HAP-1 (cell line): ENCODE measurements around the gene SLIT3.
A peak's percentile ranks its signal among the peaks of the same experiment; 100 is the strongest.

ENCODE experiments used
- DNase-seq, 2 experiments: peaks; one replicate each; pipeline ENCODE4 v3.0.0-alpha.2; 2016 to 2020; ENCODE audit warnings: low spot score in 2 of 2
- H3K27me3 ChIP-seq: fragments of 250-450 bp; sonication (Bioruptor Pico); 2 replicates; pipeline ENCODE4 v1.5.1; 2020; ENCODE audit warnings: low read depth, mild to moderate bottlenecking, moderate library complexity
- H3K36me3 ChIP-seq: fragments of 250-450 bp; sonication (Bioruptor Pico); replicated peaks from 2 replicates; pipeline ENCODE4 v1.5.1; 2020; ENCODE audit warnings: mild to moderate bottlenecking
- H3K4me1 ChIP-seq: fragments of 250-450 bp; sonication (Bioruptor Pico); 2 replicates; pipeline ENCODE4 v1.5.1; 2020; ENCODE audit warnings: mild to moderate bottlenecking
- H3K4me3 ChIP-seq: fragments of 250-450 bp; sonication (Bioruptor Pico); 2 replicates; pipeline ENCODE4 v1.5.1; 2020; ENCODE audit warnings: mild to moderate bottlenecking, moderate library complexity
- H3K9me3 ChIP-seq: fragments of 250-450 bp; sonication (Bioruptor Pico); 2 replicates; pipeline ENCODE4 v1.5.1; 2020; ENCODE audit warnings: mild to moderate bottlenecking, moderate library complexity
- in situ Hi-C: fragments of 300-500 bp; cut with MboI; formaldehyde crosslinking; loops from 3 replicates; pipeline ENCODE4 v1.14.3; 2020; ENCODE audit warnings: low sequenced_read_pairs, inconsistent platforms, mixed read lengths

Gene SLIT3

DNA sequence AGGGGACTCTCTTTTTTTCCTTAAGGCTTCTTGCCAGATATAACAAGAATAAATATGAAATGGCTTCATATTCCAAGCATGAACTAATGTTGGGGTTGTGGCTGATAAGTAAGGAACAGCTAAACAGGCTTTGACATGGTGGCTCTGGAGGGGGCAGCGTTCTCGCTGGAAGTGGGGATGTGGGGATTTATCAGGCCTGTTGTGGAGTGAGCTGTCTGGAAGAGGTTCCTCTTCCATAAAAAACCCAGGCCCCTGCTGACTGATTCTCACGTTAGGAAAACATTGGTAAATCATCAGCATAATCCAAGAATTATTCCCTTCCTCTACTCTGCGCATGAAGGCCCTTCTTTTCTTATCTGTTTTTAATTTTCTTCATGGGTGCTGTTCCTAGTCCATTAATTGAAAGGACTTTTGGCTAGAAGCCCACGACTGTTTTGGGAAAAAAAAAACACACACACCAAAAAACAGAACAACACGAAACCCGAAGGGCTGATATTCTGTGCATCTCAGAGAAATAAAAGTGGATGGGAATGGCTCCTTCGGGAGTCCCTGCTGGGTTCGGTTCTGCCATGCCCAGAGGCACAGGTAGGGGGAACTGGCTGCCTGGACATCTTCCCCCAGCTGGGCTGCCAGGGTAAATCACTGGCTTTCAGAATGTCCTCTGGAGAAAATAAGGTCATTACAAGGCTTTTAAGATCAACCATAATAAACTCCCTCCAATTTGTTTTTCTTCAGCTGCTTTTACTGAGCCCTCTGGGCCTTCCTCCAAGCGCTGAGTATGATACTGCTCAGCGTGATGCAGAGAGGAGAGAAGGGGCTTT, 297.0 kb downstream of the SLIT3 start:
- in situ Hi-C loops: no loop called here
- Histone ChIP-seq H3K36me3 (no peaks in the 10 kb centered on the region), H3K27me3 (no peaks in the 10 kb centered on the region), H3K4me1 (peaks cover 40% of the 10 kb centered on the region), H3K9me3 (no peaks in the 10 kb centered on the region), H3K4me3 (no peak overlapping the region)
- peak in 1 of 2 experiments; percentile 42 for DNase-seq

DNA sequence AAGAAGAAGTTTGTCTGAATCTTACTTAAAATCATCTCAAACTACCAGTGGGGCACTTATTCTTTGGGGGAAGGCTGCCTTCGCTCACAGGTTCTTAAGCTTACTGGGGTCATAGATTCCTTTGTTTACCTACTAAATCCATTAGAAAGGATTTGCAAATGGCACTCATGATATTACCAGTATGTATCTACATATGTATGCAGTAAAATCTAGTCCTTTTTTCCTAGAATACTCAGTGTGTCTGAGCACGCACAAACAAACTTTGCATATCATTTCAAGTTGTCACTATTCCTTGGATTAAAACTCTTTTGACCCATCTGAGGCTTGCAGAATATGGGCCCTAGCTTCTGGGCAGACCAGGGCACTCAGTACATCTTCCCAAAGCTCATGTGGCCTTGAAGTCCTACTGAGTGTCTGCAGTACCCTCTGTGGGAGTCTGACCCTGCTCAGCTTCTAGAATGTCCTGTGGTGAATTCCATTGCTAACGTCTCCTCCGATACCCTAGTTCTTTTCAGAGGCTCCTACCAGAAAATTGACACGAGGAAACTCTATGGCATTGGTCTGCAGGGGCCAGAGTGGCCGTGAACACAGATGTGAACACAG, 297.9 kb downstream of the SLIT3 start:
- H3K4me3 ChIP-seq: no peak overlapping the region

DNA sequence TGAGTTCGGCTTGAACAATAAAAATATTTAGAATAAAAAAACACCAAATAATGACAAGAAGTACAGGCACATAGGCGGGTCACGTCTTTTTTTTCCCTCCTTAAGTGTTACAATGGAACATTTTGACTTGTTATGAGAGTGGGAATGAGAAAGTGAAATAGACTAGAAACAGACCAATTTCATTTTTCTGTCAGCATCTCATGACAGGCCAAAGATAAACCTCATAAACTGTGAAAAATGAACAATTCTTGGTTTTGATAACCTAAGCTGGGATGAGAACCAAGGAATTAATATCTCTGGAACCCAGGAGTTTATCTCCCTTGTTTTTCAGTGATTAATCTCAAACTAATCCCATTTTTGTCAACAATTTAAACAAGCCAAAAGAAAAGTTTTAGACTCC, 299.5 kb downstream of the SLIT3 start:
- H3K27me3 ChIP-seq: no peaks in the 10 kb centered on the region
- no peaks in the 10 kb centered on the region for H3K9me3 ChIP-seq
- DNase-seq: no peak
- in situ Hi-C loops: no loop called here
- H3K4me3 ChIP-seq: no peak overlapping the region
- H3K36me3 ChIP-seq: no peaks in the 10 kb centered on the region
- H3K4me1 ChIP-seq: peaks cover 40% of the 10 kb centered on the region

More for the DNA sequence above, 297.9 kb downstream of the SLIT3 start:
- H3K9me3 ChIP-seq: no peaks in the 10 kb centered on the region
- H3K27me3 ChIP-seq: no peaks in the 10 kb centered on the region
- peaks cover 40% of the 10 kb centered on the region for H3K4me1 ChIP-seq
- peak; percentile 58 to 96 for DNase-seq
- no peaks in the 10 kb centered on the region for H3K36me3 ChIP-seq
- in situ Hi-C loops: no loop called here

DNA sequence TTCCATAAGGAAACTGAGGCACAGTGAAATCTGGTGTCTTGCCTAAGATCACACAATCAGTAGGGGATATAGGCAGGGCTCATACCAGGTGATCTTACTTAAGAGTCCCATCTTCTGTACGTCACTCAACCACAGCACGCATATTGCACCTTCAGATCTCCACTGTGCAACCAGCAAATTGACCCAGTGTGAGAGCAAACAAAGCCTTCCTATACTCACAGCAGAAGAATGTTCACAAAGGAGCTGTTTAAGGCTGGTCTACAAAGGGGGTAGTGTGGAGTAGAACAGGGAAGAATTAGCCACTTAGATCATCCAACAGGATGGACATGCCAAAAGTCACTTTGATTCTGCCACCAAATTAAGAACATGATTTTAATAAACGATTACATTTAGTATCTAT, 305.9 kb downstream of the SLIT3 start:
- no peaks in the 10 kb centered on the region for H3K27me3 ChIP-seq
- H3K36me3 ChIP-seq: no peaks in the 10 kb centered on the region
- peaks cover 17% of the 10 kb centered on the region for H3K4me1 ChIP-seq
- in situ Hi-C loops: loop anchor here (25.0 kb wide), 1 partner anchor 542 kb away; no protein-coding TSS in a partner anchor
- no peak overlapping the region for H3K4me3 ChIP-seq
- no peaks in the 10 kb centered on the region for H3K9me3 ChIP-seq
- DNase-seq: no peak

DNA sequence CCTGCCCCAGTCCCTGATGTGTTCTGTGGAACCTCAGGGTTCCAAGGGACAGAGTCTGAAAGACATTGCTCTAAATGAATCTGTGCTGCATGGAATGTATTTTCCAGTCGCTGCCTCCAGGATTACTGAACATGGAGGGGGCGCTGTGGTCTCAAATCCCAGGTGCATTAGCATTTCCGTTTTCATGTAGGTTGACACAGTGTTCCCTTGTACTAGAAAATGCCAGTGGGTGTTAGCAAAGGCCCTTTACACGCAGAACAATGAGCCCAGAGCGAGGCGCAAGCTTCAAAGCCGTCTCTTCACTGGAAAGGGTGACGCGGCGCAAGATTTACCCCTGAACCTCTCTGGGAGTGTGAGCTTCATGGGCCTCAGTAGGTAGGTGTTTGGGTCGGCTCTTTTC, 308.3 kb downstream of the SLIT3 start:
- H3K4me3 ChIP-seq: no peak overlapping the region
- H3K4me1 ChIP-seq: peaks cover 12% of the 10 kb centered on the region
- H3K36me3 ChIP-seq: no peaks in the 10 kb centered on the region
- H3K27me3 ChIP-seq: no peaks in the 10 kb centered on the region
- in situ Hi-C loops: loop anchor here (25.0 kb wide), 1 partner anchor 545 kb away; no protein-coding TSS in a partner anchor
- peak; percentile 53 to 78 for DNase-seq
- H3K9me3 ChIP-seq: no peaks in the 10 kb centered on the region

DNA sequence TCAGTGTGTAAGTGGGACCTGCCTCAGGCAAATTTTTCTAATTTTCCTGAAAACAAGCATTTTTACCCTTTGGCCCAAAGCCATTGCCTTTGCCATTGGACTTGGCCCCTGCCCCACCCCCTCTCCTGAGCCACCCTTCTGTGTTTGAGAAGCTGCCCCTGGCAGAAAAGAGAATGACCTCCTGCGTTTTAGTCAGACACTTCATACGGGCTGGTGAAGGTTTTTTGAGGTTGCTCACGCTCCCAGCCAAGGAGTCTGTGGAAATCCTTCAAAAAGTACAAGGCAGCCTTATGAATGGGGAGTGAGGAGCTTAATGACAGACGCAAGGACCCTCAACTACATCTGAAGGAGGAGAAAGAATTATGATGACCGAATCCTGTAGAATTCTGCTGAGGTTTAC, 308.9 kb downstream of the SLIT3 start:
- in situ Hi-C loops: loop anchor here (25.0 kb wide), 1 partner anchor 545 kb away; no protein-coding TSS in a partner anchor
- Histone ChIP-seq H3K36me3 (no peaks in the 10 kb centered on the region), H3K4me1 (peaks cover 12% of the 10 kb centered on the region), H3K9me3 (no peaks in the 10 kb centered on the region), H3K4me3 (no peak overlapping the region), H3K27me3 (no peaks in the 10 kb centered on the region)
- DNase-seq: peak in 1 of 2 experiments; percentile 42

DNA sequence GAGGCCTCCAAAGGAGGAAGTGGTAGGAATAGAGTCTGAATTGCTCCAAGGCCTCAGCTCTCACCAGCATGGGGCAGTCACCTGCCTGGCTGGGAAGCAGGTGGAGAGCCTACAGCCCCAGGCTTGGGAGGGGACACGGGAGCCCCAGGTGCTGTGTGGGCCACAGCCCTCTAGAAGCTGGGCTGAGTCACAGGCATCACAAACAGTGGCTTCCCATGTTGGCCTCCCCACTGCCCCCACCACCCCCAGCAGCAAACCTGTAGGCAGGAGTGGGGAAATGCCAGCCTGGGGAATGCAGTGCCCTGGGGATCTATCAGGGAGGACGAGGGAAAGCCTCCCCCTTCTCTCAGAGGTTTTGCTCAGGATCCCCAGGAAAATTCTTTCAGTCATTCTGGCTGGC, 309.6 kb downstream of the SLIT3 start:
- Histone ChIP-seq H3K9me3 (no peaks in the 10 kb centered on the region), H3K27me3 (no peaks in the 10 kb centered on the region), H3K36me3 (no peaks in the 10 kb centered on the region), H3K4me1 (peaks cover 12% of the 10 kb centered on the region), H3K4me3 (no peak overlapping the region)
- DNase-seq: no peak
- in situ Hi-C loops: loop anchor here (25.0 kb wide), 1 partner anchor 546 kb away; no protein-coding TSS in a partner anchor

DNA sequence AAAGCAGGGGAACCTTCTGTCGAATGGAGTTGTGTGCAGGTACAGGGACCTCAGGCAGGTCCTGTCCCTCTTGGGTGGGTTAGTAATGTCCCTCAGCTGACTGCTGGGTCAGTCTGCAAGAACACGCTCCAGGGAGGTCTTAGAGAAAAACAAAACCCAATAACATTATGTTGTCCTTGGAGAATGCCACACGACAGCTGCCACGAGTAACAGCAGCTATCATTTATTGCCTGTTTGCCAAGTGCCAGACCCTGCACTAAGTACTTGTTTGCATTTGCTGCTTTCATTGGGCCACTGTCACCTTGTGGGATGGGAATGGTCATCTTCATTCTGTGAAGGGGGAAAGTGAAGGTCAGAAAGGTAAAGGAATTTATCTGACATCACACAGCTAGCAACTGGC, 310.3 kb downstream of the SLIT3 start:
- Histone ChIP-seq H3K4me3 (no peak overlapping the region), H3K9me3 (no peaks in the 10 kb centered on the region), H3K27me3 (no peaks in the 10 kb centered on the region), H3K36me3 (no peaks in the 10 kb centered on the region), H3K4me1 (peaks cover 12% of the 10 kb centered on the region)
- in situ Hi-C loops: loop anchor here (25.0 kb wide), 1 partner anchor 547 kb away; no protein-coding TSS in a partner anchor
- no peak for DNase-seq

DNA sequence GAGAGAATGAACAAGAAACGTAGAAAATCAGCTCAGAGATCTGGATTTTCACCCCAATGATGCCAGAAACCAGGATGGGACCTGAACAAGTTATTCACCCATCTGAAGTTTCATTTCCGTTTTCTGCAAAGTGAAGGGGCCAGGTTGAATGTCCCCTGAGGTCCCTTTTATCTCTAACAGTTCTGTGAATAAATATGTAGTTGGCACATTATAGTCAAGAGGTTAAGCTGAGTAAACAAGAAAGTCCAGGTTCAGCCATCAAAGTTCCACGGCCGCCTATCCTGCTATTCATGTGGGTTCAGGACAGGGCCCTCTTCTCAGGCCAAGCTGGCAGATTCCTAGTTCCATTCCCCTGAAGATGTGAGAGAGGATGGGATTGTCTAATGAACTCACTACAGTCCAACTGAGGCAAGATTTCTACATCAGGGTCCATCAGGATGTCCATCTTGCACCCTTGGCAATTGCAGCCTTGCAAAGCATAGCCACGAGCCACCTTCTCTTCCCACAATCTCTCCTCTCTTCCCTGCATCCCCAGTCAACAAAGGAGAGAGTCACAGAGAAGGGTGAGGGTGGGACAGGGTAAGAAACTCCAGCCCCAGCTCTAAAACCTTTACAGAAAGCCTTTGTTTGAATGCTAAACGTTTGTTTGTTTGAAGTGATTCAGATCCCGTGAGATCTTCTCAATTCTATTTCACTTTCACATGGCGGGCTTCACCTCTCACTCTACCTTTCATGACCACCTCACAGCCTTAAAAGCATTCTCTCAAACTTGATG, 311.0 kb downstream of the SLIT3 start:
- no peak overlapping the region for H3K4me3 ChIP-seq
- in situ Hi-C loops: loop anchor here (10.0 to 25.0 kb wide), 3 partner anchors 315 to 595 kb away; partner anchors contain the start of genes SLIT3 and SPDL1

DNA sequence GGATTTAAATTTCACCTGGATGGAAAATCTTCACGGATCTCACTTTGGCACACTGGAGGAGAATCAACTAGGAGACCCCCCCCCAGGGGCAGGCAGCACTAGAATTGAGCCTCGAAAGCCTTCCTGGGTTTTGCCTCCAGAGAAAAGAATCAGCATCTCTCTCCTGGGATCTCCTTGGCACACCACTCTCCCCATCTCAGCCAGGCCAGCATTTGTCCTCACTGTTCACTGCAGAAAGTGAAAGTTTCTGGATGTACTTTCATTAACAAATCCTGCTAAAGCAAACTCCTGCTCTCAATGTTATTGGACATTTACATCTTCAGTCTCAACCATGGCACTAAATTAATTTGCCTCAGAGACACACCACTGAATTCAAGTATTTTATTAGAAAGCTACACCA, 312.2 kb downstream of the SLIT3 start:
- in situ Hi-C loops: loop anchor here (10.0 to 25.0 kb wide), 3 partner anchors 316 to 596 kb away; partner anchors contain the start of genes SLIT3 and SPDL1
- Histone ChIP-seq H3K36me3 (no peaks in the 10 kb centered on the region), H3K4me1 (peaks cover 12% of the 10 kb centered on the region), H3K4me3 (no peak overlapping the region), H3K27me3 (no peaks in the 10 kb centered on the region), H3K9me3 (no peaks in the 10 kb centered on the region)
- no peak for DNase-seq

More for the DNA sequence above, 311.0 kb downstream of the SLIT3 start:
- H3K9me3 ChIP-seq: no peaks in the 10 kb centered on the region
- no peaks in the 10 kb centered on the region for H3K27me3 ChIP-seq
- peaks cover 12% of the 10 kb centered on the region for H3K4me1 ChIP-seq
- no peak for DNase-seq
- H3K36me3 ChIP-seq: no peaks in the 10 kb centered on the region

DNA sequence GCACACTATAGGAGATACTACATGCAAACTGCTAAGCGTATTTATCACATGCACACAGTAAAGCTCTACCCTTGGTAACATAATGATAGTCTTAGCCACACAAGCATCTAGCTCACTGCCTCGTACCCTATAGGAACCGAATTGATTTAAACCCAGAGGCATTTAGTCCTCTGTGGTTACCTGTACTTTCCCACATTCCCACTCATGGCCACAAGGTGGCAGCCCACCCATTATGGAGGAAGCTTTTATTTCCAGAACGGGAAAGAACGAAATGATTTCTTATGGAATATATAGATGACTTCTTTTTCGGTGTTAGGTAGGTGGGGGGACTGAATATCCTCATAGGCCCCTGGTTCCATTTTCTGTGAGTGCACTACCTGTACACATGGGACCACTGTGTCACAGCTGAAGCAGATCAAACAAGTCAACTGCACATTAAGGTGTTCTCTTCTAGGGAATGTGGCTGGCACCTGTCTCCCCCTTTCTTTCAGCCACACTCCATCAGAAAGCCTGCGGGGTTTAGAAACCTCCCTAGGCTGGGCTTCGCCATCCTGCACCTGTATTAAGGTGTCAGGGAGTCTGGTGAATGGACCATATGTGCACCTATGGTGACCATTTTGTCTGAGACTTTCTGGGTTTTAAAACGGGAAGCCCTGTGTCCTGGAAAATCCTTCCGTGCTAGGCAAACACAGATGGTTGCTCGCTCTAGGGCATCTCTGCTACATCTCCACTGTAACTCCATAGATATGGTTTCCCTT, 313.2 kb downstream of the SLIT3 start:
- no peak overlapping the region for H3K4me3 ChIP-seq
- in situ Hi-C loops: loop anchor here (10.0 to 25.0 kb wide), 3 partner anchors 317 to 597 kb away; partner anchors contain the start of genes SLIT3 and SPDL1
- peaks cover 9% of the 10 kb centered on the region for H3K4me1 ChIP-seq
- no peaks in the 10 kb centered on the region for H3K36me3 ChIP-seq
- peak; percentile 75 to 90 for DNase-seq
- H3K27me3 ChIP-seq: no peaks in the 10 kb centered on the region
- H3K9me3 ChIP-seq: no peaks in the 10 kb centered on the region

DNA sequence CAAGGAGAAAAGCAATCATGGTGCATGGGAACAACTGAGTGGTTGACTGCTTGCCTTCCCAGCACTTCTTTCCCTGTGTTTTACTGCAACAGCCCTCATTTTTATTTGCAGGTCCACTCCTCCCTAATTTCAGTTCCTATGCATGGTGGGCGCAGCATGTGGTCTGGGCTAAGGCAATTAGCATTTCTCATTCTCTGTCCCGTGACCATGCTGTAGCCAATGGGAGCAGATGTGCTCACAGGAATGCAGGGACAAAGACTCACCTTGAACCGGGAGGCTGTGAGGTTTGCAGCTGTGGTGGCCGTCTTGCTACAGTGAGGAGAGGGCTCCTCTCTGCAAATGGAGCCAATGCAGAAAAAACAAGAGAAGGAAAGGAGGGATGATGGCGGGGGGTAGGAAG, 315.5 kb downstream of the SLIT3 start:
- no peaks in the 10 kb centered on the region for H3K9me3 ChIP-seq
- no peaks in the 10 kb centered on the region; the same call in 1 of the 2 replicates for H3K4me1 ChIP-seq
- no peaks in the 10 kb centered on the region for H3K27me3 ChIP-seq
- H3K36me3 ChIP-seq: no peaks in the 10 kb centered on the region
- DNase-seq: no peak
- H3K4me3 ChIP-seq: no peak overlapping the region
- in situ Hi-C loops: loop anchor here (10.0 to 25.0 kb wide), 3 partner anchors 319 to 599 kb away; partner anchors contain the start of genes SLIT3 and SPDL1
